ENCODE data around the gene MS4A15.

DNA sequence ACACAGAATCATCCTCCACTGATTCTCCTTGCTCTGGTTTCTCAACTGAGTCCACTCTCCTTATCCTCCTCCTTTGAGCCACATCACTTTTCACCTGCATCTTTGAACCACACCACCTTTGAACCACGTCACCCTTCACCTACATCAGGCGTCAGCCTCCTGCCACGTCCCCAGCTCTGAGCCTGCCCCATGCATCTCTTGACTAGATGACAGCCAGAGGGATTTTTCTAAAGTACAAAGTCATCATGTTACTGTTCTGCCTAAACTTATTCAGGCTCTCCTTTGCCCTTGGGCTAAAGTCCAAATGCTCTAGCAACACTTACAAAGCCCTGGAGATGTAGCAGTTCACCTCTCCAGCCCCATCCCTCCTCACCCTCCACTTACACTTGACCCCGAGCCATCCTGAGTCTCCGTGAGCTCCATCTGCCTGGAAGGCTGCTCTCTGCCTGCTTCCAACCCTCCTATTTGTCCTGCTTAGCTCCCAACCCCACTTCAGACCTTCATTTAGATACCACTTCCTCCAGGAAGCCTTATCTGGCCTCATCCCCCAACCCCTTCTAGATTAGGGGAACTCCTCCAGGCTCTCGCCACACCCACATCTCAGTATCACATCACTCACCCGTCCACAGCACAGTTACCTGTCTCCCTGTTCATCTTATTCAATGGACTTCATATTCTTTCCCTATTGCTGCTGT lies 24.8 kb downstream of the MS4A15 start:
- TF ChIP-seq, protein P1, sequence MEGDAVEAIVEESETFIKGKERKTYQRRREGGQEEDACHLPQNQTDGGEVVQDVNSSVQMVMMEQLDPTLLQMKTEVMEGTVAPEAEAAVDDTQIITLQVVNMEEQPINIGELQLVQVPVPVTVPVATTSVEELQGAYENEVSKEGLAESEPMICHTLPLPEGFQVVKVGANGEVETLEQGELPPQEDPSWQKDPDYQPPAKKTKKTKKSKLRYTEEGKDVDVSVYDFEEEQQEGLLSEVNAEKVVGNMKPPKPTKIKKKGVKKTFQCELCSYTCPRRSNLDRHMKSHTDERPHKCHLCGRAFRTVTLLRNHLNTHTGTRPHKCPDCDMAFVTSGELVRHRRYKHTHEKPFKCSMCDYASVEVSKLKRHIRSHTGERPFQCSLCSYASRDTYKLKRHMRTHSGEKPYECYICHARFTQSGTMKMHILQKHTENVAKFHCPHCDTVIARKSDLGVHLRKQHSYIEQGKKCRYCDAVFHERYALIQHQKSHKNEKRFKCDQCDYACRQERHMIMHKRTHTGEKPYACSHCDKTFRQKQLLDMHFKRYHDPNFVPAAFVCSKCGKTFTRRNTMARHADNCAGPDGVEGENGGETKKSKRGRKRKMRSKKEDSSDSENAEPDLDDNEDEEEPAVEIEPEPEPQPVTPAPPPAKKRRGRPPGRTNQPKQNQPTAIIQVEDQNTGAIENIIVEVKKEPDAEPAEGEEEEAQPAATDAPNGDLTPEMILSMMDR (IDR thresholded peaks at IDR 0.05) = no peak
- no peak for TF ChIP-seq POLR2AphosphoS5 (IDR thresholded peaks at IDR 0.05)

All from gastroesophageal sphincter (tissue), 3 donors.